GM10266 (cell line): ENCODE results near the gene FUOM.

ENCODE experiments used
- DNase-seq: peaks from one replicate; pipeline ENCODE4 v3.0.0; 2012; ENCODE audit errors: extremely low spot score
- CTCF ChIP-seq: IDR thresholded peaks from 2 replicates; pipeline ENCODE4 v1.5.1; 2012; ENCODE audit warnings: mild to moderate bottlenecking, low read depth; ENCODE audit not compliant: control insufficient read depth, insufficient read depth; ENCODE audit errors: missing control alignments

Gene FUOM

DNA sequence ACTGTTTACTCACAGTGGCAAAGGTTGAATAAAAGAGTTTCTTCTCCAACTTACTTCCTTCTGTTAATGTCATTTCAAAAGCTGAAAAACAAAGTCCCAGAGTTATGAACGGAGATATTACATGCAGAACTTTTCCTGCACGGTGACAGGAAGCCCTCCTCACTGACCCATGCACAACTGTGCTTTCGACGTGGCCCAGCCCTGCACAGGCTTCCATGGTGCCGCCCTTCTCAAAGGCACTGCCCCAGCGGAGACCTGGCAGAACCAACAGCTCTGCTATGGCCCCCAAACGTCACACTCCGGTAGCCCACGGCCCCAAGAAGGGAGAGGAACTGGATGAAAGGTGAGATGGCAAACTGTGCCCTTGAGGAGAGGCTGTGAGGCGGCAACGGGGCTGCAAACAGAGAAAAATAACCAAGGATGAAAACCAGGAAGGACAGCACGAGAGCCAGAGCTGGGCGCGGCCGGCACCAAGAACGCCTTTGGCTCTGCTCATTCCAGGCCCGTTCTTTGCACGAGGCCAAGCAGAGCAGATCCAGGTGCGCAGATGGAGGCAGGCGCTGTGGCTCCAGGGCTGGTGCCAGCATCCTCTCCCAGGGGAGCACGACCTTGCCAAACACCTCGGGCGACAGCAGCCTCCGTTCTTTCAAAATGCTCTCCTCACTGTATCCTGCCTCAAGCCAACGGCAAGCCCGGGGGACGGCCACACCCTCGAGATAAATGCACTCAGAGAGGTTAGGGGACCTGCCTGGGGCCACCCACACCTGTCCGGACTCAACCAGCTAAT is 7.0 kb upstream of the FUOM start:
- DNase-seq = no peak
- no peak for TF ChIP-seq CTCF

DNA sequence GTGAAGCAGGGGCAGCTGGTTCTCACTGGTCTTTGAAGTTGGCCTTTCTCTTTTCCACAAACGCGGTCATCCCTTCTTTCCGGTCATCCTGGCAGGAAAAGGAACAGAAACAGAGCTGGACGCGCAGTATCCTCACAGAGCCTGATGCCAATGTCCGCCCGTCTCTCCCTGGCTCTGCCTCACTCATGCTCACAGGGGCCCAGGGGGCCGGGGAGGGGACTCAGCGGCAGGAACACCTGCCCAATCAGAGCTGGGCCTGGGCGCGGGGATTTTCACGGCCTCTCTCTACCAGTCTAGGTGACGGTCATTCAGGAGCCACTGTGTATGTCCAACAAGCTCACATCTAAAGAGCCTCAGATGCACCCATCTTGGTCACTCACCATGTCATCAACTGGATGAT is 5.0 kb upstream of the FUOM start:
- no peak for TF ChIP-seq CTCF

DNA sequence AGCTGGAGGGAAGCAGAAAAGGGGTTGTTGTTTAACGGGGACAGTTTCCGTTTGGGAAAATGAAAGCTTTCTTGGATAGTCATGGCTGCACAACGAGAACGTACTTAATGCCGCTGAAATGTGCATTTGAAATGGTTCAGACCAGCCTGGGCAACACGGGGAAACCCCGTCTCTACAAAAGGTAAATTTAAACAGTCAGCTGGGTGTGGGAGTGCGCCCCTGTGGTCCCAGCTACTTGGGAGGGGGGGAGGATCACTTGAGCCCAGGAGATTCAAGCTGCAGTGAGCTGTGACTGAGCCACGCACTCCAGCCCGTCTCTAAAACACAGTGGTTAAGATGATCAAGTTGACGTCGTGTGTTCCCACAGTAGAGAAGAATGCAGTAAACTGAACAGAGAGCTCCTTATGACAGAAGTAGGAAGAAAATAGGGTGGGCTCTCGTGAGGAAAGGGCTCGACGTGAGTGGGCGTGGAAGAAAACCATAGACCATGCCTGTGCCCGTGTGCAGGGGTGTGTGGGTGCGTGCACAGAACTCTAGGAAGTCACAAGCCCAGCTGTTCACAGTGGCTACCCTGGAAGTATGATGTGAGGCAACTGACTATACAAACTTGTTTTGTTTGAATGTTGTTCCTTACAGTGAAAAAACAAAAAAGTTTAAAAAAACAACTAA is 4.1 kb upstream of the FUOM start:
- DNase-seq = no peak

More for the DNA sequence above, 5.0 kb upstream of the FUOM start:
- DNase-seq = no peak

GRCh38 chr10:133361227-133361626 is 3.4 kb upstream of the FUOM start:
- no peak for TF ChIP-seq CTCF
- no peak for DNase-seq

More for the DNA sequence above, 4.1 kb upstream of the FUOM start:
- no peak for TF ChIP-seq CTCF

DNA sequence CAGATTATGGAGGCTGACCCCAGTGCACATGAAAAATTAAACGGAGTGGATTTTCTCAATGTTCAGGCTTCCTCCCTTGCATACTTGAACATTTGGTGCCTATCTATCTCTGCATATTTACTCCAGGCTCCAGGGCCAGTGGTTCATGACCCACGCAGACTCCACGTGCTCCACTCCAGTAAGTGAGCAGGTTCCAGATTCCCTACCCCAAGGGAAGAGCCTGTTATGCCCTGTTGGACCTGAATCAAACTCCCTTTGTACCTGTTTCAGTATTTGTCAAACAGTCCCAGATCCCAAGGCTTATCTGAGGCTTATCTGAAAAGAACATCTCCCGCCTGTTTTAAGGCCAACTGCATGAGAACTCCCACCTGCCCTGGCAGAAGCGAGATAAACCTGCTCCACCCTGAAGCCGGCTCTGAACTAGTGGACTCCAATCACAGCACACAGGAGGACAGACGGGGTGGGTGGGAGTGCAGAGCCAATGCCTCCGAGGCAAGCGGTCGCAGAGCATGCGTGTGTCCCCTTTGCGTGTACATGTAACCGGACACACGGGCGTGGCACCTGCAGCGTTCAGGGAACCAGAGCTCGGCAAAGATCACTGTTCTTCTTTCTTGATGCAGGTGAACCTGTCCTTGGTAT is 2.3 kb upstream of the FUOM start:
- no peak for DNase-seq
- no peak for TF ChIP-seq CTCF

- TF ChIP-seq CTCF = no peak
- no peak for DNase-seq
Observed at GRCh38 chr10:133359554-133359971, 1.7 kb upstream of the FUOM start.
